Measurements from ENCODE around the gene MEDAG.

Gene MEDAG

GRCh38 chr13:30882996-30883766 lies 22.9 kb upstream of the MEDAG start:
- Mint-ChIP-seq H3K9me3 (peaks cover 4% of the 10 kb centered on the region), H3K4me3 (no peak overlapping the region), H3K36me3 (no peaks in the 10 kb centered on the region), H3K4me1 (peaks cover 13% of the 10 kb centered on the region), H3K27ac (no peak overlapping the region)
- DNase-seq (ENCODE audit: low spot score in 2 of 2) (no peak), ATAC-seq (no peak)

- H3K27ac Mint-ChIP-seq: peak overlapping the region; percentile 46
- peaks cover 13% of the 10 kb centered on the region for H3K4me1 Mint-ChIP-seq
- no peak for DNase-seq (ENCODE audit: low spot score in 2 of 2)
- ATAC-seq: no peak
- H3K36me3 Mint-ChIP-seq: no peaks in the 10 kb centered on the region
- H3K4me3 Mint-ChIP-seq: no peak overlapping the region
- H3K9me3 Mint-ChIP-seq: peaks cover 4% of the 10 kb centered on the region
These were observed 21.5 kb upstream of the MEDAG start for GRCh38 chr13:30884543-30884942.

- DNase-seq (ENCODE audit: low spot score in 2 of 2): no peak
- ATAC-seq: no peak
- H3K9me3 Mint-ChIP-seq: peaks cover 2% of the 10 kb centered on the region
- no peaks in the 10 kb centered on the region for H3K36me3 Mint-ChIP-seq
- H3K4me1 Mint-ChIP-seq: peaks cover 11% of the 10 kb centered on the region
- H3K4me3 Mint-ChIP-seq: no peak overlapping the region
- no peak overlapping the region for H3K27ac Mint-ChIP-seq
These were observed 16.8 kb upstream of the MEDAG start for GRCh38 chr13:30889196-30889690.

- Mint-ChIP-seq H3K36me3 (no peaks in the 10 kb centered on the region), H3K27ac (no peak overlapping the region), H3K4me3 (no peak overlapping the region), H3K4me1 (no peaks in the 10 kb centered on the region), H3K9me3 (no peaks in the 10 kb centered on the region)
- DNase-seq (ENCODE audit: low spot score in 2 of 2): no peak
- ATAC-seq: no peak
These were observed 13.1 kb upstream of the MEDAG start for GRCh38 chr13:30892966-30893365.

- ATAC-seq (no peak), DNase-seq (ENCODE audit: low spot score in 2 of 2) (no peak)
- no peaks in the 10 kb centered on the region for H3K9me3 Mint-ChIP-seq
- no peak overlapping the region for H3K27ac Mint-ChIP-seq
- peaks cover 18% of the 10 kb centered on the region for H3K4me1 Mint-ChIP-seq
- no peak overlapping the region for H3K4me3 Mint-ChIP-seq
- H3K36me3 Mint-ChIP-seq: no peaks in the 10 kb centered on the region
These were observed 10.3 kb upstream of the MEDAG start for GRCh38 chr13:30895773-30896172.

GRCh38 chr13:30898070-30898469 lies 8.0 kb upstream of the MEDAG start:
- H3K4me1 Mint-ChIP-seq: peaks cover 25% of the 10 kb centered on the region

GRCh38 chr13:30898678-30899241 lies 7.3 kb upstream of the MEDAG start:
- H3K36me3 Mint-ChIP-seq: no peaks in the 10 kb centered on the region
- no peak overlapping the region for H3K27ac Mint-ChIP-seq
- no peaks in the 10 kb centered on the region for H3K9me3 Mint-ChIP-seq
- ATAC-seq (peak; percentile 81), DNase-seq (ENCODE audit: low spot score in 2 of 2) (no peak)
- H3K4me3 Mint-ChIP-seq: no peak overlapping the region
- H3K4me1 Mint-ChIP-seq: peaks cover 25% of the 10 kb centered on the region

More at GRCh38 chr13:30898070-30898469, 8.0 kb upstream of the MEDAG start:
- no peaks in the 10 kb centered on the region for H3K9me3 Mint-ChIP-seq
- no peak overlapping the region for H3K27ac Mint-ChIP-seq
- DNase-seq (ENCODE audit: low spot score in 2 of 2) (no peak), ATAC-seq (no peak)
- no peak overlapping the region for H3K4me3 Mint-ChIP-seq
- H3K36me3 Mint-ChIP-seq: no peaks in the 10 kb centered on the region

- ATAC-seq (no peak), DNase-seq (ENCODE audit: low spot score in 2 of 2) (no peak)
- no peaks in the 10 kb centered on the region for H3K36me3 Mint-ChIP-seq
- peaks cover 28% of the 10 kb centered on the region for H3K4me1 Mint-ChIP-seq
- no peak overlapping the region for H3K4me3 Mint-ChIP-seq
- H3K27ac Mint-ChIP-seq: no peak overlapping the region
- no peaks in the 10 kb centered on the region for H3K9me3 Mint-ChIP-seq
These were observed 5.6 kb upstream of the MEDAG start for GRCh38 chr13:30900436-30900835.

GRCh38 chr13:30900952-30901749 lies 4.9 kb upstream of the MEDAG start:
- Mint-ChIP-seq H3K4me1 (peaks cover 31% of the 10 kb centered on the region), H3K36me3 (no peaks in the 10 kb centered on the region), H3K4me3 (no peak overlapping the region), H3K9me3 (no peaks in the 10 kb centered on the region), H3K27ac (no peak overlapping the region)
- ATAC-seq: peak; percentile 50
- DNase-seq (ENCODE audit: low spot score in 2 of 2): no peak

- Mint-ChIP-seq H3K4me1 (peaks cover 26% of the 10 kb centered on the region), H3K4me3 (no peak overlapping the region), H3K36me3 (no peaks in the 10 kb centered on the region), H3K27ac (no peak overlapping the region), H3K9me3 (no peaks in the 10 kb centered on the region)
- no peak for DNase-seq (ENCODE audit: low spot score in 2 of 2)
- no peak for ATAC-seq
These were observed 2.0 kb upstream of the MEDAG start for GRCh38 chr13:30904043-30904442.

GRCh38 chr13:30906411-30907051 lies 460 bp downstream of the MEDAG start:
- no peak overlapping the region for H3K27ac Mint-ChIP-seq
- DNase-seq (ENCODE audit: low spot score in 2 of 2) (no peak), ATAC-seq (peak; percentile 58)
- peak overlapping the region; percentile 9 for H3K4me3 Mint-ChIP-seq
- no peaks in the 10 kb centered on the region for H3K9me3 Mint-ChIP-seq
- H3K36me3 Mint-ChIP-seq: no peaks in the 10 kb centered on the region
- H3K4me1 Mint-ChIP-seq: peaks cover 8% of the 10 kb centered on the region

GRCh38 chr13:30907121-30907861 lies 1.2 kb downstream of the MEDAG start:
- peaks cover 6% of the 10 kb centered on the region for H3K4me1 Mint-ChIP-seq
- H3K9me3 Mint-ChIP-seq: no peaks in the 10 kb centered on the region
- H3K36me3 Mint-ChIP-seq: no peaks in the 10 kb centered on the region
- peak; percentile 15 for ATAC-seq
- H3K4me3 Mint-ChIP-seq: peak overlapping the region; percentile 9
- no peak for DNase-seq (ENCODE audit: low spot score in 2 of 2)
- no peak overlapping the region for H3K27ac Mint-ChIP-seq

- DNase-seq (ENCODE audit: low spot score in 2 of 2) (no peak), ATAC-seq (no peak)
- Mint-ChIP-seq H3K9me3 (no peaks in the 10 kb centered on the region), H3K4me3 (no peak overlapping the region), H3K4me1 (peaks cover 6% of the 10 kb centered on the region), H3K27ac (no peak overlapping the region), H3K36me3 (no peaks in the 10 kb centered on the region)
These were observed 2.4 kb downstream of the MEDAG start for GRCh38 chr13:30908416-30908980.

GRCh38 chr13:30910676-30911075 lies 4.6 kb downstream of the MEDAG start:
- H3K4me3 Mint-ChIP-seq: no peak overlapping the region

More at GRCh38 chr13:30910676-30911075, 4.6 kb downstream of the MEDAG start:
- ATAC-seq (no peak), DNase-seq (ENCODE audit: low spot score in 2 of 2) (no peak)
- Mint-ChIP-seq H3K4me1 (peaks cover under 1% of the 10 kb centered on the region), H3K36me3 (no peaks in the 10 kb centered on the region), H3K9me3 (no peaks in the 10 kb centered on the region), H3K27ac (no peak overlapping the region)

Measured in stimulated activated effector memory CD8-positive, alpha-beta T cell treated with anti-CD3 and anti-CD28 coated beads, Interleukin-12 subunit alpha, Interleukin-12 subunit beta, amount 100 ng/mL, for 72 hours (primary cell).